Uterus (tissue), 2 donors: ENCODE data around the gene RBL1.

Source experiments
- POLR2A ChIP-seq, 2 donors: fragments of 450-650 bp; IDR thresholded peaks; one replicate each; pipeline ENCODE4 v1.6.1; 2016; ENCODE audit warnings: antibody characterized with exemption in 2 of 2, mild to moderate bottlenecking in 1 of 2, moderate library complexity in 1 of 2
- TF ChIP-seq, protein P1 (sequence below), 4 experiments: fragments of 200-600 bp in 2 of 4; fragments of 450-650 bp in 2 of 4; sonication (generic) in 2 of 4; IDR thresholded peaks; one replicate each; pipeline ENCODE4 v1.5.1; 2016 to 2019; ENCODE audit warnings: antibody characterized with exemption in 4 of 4, mild to moderate bottlenecking in 2 of 4, moderate library complexity in 1 of 4

DNA sequence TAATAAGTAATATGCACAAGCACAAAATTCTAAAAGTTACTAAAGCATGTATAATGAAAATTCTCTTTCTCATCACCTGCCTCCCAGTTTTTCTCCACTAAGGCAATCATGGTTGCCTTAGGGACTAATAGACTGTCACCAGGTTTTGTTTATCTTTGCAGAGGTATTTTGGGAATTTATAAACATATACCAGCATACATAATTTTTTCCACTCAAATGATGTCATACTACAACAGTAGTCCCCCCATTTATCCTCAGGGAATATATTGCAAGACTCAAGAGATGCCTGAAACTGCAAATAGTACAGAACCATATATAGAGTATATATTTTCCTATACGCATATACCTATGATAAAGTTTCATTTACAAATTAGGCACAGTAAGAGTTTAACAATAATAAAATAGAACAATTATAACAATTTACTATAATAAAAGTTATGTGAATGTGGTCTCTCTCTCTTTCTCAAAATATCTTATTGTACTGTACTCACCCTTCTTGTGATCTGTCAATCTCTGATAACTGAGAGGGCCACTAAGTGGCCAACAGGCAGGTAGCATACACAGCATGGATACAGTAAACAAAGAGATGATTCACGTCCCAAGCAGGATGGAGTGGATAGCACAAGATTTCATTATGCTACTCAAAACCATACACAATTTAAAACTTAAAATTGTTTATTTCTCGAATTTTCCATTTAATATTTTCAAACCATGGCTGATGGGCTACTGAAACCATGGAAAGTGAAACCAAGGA lies 19.7 kb downstream of the RBL1 start:
- TF ChIP-seq, protein P1, sequence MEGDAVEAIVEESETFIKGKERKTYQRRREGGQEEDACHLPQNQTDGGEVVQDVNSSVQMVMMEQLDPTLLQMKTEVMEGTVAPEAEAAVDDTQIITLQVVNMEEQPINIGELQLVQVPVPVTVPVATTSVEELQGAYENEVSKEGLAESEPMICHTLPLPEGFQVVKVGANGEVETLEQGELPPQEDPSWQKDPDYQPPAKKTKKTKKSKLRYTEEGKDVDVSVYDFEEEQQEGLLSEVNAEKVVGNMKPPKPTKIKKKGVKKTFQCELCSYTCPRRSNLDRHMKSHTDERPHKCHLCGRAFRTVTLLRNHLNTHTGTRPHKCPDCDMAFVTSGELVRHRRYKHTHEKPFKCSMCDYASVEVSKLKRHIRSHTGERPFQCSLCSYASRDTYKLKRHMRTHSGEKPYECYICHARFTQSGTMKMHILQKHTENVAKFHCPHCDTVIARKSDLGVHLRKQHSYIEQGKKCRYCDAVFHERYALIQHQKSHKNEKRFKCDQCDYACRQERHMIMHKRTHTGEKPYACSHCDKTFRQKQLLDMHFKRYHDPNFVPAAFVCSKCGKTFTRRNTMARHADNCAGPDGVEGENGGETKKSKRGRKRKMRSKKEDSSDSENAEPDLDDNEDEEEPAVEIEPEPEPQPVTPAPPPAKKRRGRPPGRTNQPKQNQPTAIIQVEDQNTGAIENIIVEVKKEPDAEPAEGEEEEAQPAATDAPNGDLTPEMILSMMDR (IDR thresholded peaks at IDR 0.05): no peak
- no peak for TF ChIP-seq POLR2A (IDR thresholded peaks at IDR 0.05)
